Measurements from ENCODE around the gene GNAQ.

The GNAQ gene

GRCh38 chr9:77912895-77913693 lies 118.5 kb downstream of the GNAQ start:
- TF ChIP-seq ZNF274 (IDR thresholded peaks at IDR 0.05; ENCODE audit: low read depth, low read length) = no peak
- no peak overlapping the region for H3K4me3 ChIP-seq (ENCODE audit: low read length)

DNA sequence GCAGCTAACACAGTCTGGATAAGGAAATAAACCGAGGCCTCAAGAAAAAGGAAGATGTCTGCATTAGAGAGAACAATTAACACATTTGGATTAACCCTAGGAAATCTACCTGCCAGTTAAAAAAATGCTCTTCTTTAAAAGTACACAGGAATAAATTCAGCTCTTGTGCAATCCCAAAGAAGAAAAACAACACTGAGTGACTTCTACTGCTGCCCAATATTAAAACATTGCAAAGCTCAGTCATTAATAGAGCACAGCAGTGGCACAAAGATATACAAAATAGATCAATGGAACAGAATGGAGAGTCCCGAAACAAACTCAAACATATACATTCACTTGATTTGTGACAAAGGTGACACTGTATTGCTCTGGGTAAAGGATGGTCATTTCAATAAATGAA lies 119.7 kb downstream of the GNAQ start:
- TF ChIP-seq ZNF274 (IDR thresholded peaks at IDR 0.05; ENCODE audit: low read depth, low read length) = no peak
- H3K4me3 ChIP-seq (ENCODE audit: low read length) = no peak overlapping the region

GRCh38 chr9:77910194-77910621 lies 121.4 kb downstream of the GNAQ start:
- no peak for TF ChIP-seq ZNF274 (IDR thresholded peaks at IDR 0.05; ENCODE audit: low read depth, low read length)
- H3K4me3 ChIP-seq (ENCODE audit: low read length) = no peak overlapping the region

DNA sequence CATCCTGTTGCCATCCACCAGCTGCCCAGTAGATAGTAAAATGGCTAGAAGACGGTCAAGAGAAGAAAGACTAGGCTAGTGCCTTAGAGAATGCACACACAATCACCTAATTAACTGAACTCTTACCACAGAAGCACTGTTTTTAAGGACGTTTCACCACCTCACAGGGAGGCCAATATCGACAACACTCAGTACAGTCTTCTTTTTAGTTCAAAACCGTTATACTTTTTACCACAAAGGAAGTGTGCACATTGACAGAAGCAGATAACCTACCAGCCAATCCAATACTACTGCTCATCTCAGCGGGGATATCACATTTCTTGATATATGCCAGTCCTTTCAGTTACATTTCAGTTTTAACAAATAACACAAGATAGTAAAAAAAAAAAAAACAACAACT lies 122.3 kb downstream of the GNAQ start:
- no peak for TF ChIP-seq ZNF274 (IDR thresholded peaks at IDR 0.05; ENCODE audit: low read depth, low read length)
- H3K4me3 ChIP-seq (ENCODE audit: low read length) = no peak overlapping the region

- no peak for TF ChIP-seq ZNF274 (IDR thresholded peaks at IDR 0.05; ENCODE audit: low read depth, low read length)
- H3K4me3 ChIP-seq (ENCODE audit: low read length) = no peak overlapping the region
Observed at GRCh38 chr9:77908293-77908692, 123.3 kb downstream of the GNAQ start.

GRCh38 chr9:77907585-77907984 lies 124.0 kb downstream of the GNAQ start:
- H3K4me3 ChIP-seq (ENCODE audit: low read length) = no peak overlapping the region
- TF ChIP-seq ZNF274 (IDR thresholded peaks at IDR 0.05; ENCODE audit: low read depth, low read length) = no peak

- H3K4me3 ChIP-seq (ENCODE audit: low read length) = no peak overlapping the region
- TF ChIP-seq ZNF274 (IDR thresholded peaks at IDR 0.05; ENCODE audit: low read depth, low read length) = no peak
Observed at GRCh38 chr9:77906991-77907390, 124.6 kb downstream of the GNAQ start.

DNA sequence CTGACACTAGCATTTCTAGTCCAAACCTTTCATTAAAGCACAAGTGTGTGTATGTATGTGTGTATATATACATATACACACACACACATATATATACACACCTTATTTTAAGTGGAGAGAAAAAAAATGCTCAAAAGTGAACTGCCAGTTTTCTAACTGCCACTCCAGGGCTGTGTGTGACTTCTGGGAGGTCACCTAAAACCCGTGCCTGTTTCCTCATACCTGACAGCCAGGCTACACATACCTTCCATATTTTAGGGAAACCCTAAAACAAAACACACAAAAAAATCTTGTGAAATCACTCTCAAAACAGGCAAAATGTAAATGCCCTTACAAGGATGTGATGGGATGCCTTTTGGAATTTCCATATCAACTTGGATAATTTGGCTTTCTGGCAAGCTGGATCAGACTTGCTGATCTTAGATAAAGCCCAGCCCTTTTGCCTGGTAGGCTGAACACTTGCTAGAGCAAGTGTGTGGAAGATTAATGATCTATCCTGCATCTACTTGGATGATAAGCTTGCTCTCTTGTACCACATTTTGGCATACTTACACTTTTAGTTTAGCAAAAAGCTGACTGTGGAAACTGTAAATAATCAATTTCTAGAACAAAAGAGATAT lies 127.8 kb downstream of the GNAQ start:
- no peak overlapping the region for H3K4me3 ChIP-seq (ENCODE audit: low read length)
- no peak for TF ChIP-seq ZNF274 (IDR thresholded peaks at IDR 0.05; ENCODE audit: low read depth, low read length)

GRCh38 chr9:77901771-77902170 lies 129.8 kb downstream of the GNAQ start:
- no peak for TF ChIP-seq ZNF274 (IDR thresholded peaks at IDR 0.05; ENCODE audit: low read depth, low read length)
- H3K4me3 ChIP-seq (ENCODE audit: low read length) = no peak overlapping the region

GRCh38 chr9:77901018-77901417 lies 130.6 kb downstream of the GNAQ start:
- no peak overlapping the region for H3K4me3 ChIP-seq (ENCODE audit: low read length)
- TF ChIP-seq ZNF274 (IDR thresholded peaks at IDR 0.05; ENCODE audit: low read depth, low read length) = no peak

DNA sequence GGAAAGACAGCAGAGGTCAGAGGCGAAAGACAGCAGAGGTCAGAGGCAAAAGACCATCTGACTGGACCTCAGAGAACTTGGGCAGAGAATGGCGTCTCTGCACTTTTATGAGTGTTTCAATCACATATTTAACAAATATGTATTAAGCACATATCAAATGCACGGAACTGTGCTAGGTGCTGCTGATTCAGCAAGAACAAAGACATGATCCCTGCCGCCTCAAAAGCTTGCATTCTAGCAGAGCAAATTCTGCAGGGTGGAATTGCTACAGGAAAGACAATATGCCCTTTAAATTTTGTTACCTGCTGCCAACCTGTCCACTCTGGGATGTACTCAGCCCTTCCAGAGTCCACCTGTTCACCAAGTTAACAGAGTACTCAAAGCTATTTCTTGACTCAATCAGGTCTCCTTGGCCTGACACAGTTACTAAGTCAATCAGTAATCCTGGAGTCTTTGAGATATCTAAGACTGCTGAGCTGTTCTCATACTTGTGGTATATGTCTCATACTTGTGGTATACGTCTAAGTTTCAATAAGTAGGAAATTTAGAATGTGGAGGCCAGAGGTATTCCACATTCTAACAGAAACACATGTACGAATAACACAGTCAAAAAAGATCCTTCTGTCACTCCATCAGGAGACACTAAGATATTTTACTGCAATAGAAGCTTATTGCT lies 131.8 kb downstream of the GNAQ start:
- H3K4me3 ChIP-seq (ENCODE audit: low read length) = no peak overlapping the region
- TF ChIP-seq ZNF274 (IDR thresholded peaks at IDR 0.05; ENCODE audit: low read depth, low read length) = no peak

DNA sequence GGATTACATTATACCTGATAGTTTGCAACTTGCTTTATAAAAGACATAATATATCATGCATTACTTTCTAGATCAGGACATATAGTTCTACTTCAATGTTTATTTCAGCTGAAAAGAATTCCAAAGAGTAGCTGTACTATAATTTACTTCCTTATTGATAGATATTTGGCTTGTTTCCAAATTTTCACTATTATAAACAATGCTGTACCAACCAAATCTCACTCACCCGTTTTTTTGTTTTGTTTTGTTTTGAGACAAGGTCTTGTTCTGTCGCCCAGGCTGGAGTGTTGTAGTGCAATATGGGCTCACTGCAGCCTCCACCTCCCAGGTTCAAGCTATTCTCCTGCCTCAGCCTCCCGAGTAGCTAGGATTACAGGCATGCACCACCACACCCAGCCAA lies 132.7 kb downstream of the GNAQ start:
- no peak overlapping the region for H3K4me3 ChIP-seq (ENCODE audit: low read length)
- TF ChIP-seq ZNF274 (IDR thresholded peaks at IDR 0.05; ENCODE audit: low read depth, low read length) = no peak

- no peak overlapping the region for H3K4me3 ChIP-seq (ENCODE audit: low read length)
- TF ChIP-seq ZNF274 (IDR thresholded peaks at IDR 0.05; ENCODE audit: low read depth, low read length) = no peak
Observed at GRCh38 chr9:77896938-77897667, 134.5 kb downstream of the GNAQ start.

DNA sequence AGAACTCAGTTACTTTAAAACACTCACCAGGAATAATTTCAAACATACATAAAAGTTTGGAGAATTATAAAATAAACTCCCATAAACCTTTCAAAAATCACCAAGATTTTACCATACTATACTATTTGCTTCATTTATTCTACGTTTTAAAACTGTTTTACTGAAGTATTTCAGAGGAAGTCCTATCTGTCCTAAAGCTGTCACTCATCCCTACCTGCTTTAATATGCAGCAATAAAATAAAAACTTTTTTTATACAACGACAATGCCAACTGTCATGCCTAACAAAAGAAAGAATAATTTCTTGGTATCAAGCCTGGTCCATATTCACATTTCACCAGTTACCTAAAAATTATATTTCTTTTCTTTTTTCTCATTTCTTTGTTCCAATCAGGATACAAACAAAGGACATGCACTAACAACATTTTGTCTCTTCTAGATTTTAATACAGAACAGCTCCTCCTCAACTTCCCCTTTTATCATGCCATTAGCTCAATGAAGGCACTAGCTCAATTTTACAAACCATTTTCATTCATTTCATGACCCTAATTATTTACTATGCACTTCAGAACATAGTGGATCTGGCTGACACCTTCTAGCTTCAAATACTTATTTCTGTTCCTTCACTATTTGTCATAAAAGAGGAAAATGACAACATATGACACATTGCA lies 135.2 kb downstream of the GNAQ start:
- TF ChIP-seq ZNF274 (IDR thresholded peaks at IDR 0.05; ENCODE audit: low read depth, low read length) = no peak

More for the DNA sequence above, 135.2 kb downstream of the GNAQ start:
- H3K4me3 ChIP-seq (ENCODE audit: low read length) = no peak overlapping the region

Measured in GM08714 (cell line).